Measurements from ENCODE around the gene DNTT.
A peak's percentile ranks its signal among the peaks of the same experiment; 100 is the strongest.

Gene DNTT

DNA sequence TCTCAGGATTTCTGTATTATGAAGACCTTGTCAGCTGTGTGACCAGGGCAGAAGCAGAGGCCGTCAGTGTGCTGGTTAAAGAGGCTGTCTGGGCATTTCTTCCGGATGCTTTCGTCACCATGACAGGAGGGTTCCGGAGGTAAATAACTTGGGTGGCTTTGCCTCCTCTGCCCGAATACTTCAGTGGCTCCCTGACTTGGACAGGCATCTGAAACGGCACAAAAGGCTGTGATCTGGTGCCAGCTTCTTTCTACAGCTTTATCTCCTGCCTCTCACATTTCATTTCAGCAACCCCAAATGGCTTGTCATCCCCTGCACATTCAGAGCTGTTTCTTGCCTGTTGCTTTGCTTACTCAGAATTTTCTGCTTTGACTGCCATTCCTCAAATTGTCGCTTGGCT is 23.2 kb downstream of the DNTT start:
- Histone ChIP-seq H3K4me2 (ENCODE audit: low read depth, low read length, poor library complexity, severe bottlenecking) (no peak overlapping the region), H4K20me1 (ENCODE audit: insufficient read depth, low read length, poor library complexity, severe bottlenecking) (no peaks in the 10 kb centered on the region), H3K9me3 (ENCODE audit: insufficient read depth, low read depth, low read length) (no peaks in the 10 kb centered on the region), H3K27me3 (ENCODE audit: insufficient read depth, low read length, poor library complexity, severe bottlenecking) (no peaks in the 10 kb centered on the region), H3K9me2 (replicated peaks; ENCODE audit: low read depth, low read length) (no peaks in the 10 kb centered on the region), H3K79me2 (ENCODE audit: insufficient read depth, low read length) (no peaks in the 10 kb centered on the region), H3K36me3 (ENCODE audit: insufficient read depth, low read length) (no peaks in the 10 kb centered on the region), H3F3A (ENCODE audit: low read depth) (no peaks in the 10 kb centered on the region), H3K4me1 (ENCODE audit: insufficient read depth, low read length, poor library complexity, severe bottlenecking) (no peaks in the 10 kb centered on the region), H3K9ac (ENCODE audit: low read depth, low read length, poor library complexity, severe bottlenecking) (no peak overlapping the region), H2AFZ (ENCODE audit: low read length) (no peak overlapping the region), H3K4me3 (ENCODE audit: low read length, poor library complexity, severe bottlenecking) (no peak overlapping the region)
- TF ChIP-seq, protein P1, sequence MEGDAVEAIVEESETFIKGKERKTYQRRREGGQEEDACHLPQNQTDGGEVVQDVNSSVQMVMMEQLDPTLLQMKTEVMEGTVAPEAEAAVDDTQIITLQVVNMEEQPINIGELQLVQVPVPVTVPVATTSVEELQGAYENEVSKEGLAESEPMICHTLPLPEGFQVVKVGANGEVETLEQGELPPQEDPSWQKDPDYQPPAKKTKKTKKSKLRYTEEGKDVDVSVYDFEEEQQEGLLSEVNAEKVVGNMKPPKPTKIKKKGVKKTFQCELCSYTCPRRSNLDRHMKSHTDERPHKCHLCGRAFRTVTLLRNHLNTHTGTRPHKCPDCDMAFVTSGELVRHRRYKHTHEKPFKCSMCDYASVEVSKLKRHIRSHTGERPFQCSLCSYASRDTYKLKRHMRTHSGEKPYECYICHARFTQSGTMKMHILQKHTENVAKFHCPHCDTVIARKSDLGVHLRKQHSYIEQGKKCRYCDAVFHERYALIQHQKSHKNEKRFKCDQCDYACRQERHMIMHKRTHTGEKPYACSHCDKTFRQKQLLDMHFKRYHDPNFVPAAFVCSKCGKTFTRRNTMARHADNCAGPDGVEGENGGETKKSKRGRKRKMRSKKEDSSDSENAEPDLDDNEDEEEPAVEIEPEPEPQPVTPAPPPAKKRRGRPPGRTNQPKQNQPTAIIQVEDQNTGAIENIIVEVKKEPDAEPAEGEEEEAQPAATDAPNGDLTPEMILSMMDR (conservative IDR thresholded peaks at IDR 0.05; ENCODE audit: low read length): no peak
- no peak for TF ChIP-seq EZH2phosphoT487 (IDR thresholded peaks at IDR 0.05; ENCODE audit: borderline replicate concordance)

DNA sequence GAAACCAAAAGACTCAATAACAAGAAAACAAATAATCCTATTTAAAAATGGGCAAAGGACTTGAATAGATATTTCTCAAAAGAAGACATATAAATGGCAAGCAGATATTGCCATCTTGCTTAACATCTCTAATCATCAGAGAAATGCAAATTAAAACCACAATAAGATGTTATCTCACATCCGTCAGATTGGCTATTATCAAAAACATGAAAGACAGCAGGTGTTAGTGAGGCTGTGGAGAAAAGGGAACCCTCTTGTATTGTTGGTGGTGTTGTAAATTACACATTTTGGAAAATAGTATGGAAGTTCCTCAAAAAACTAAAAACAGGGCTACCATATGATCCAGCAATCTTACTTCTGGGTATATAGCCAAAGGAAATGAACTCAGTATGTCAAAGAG is 28.9 kb downstream of the DNTT start:
- Histone ChIP-seq H3F3A (ENCODE audit: low read depth) (no peaks in the 10 kb centered on the region), H3K4me1 (ENCODE audit: insufficient read depth, low read length, poor library complexity, severe bottlenecking) (peaks cover 7% of the 10 kb centered on the region), H3K9me3 (ENCODE audit: insufficient read depth, low read depth, low read length) (no peaks in the 10 kb centered on the region), H3K9ac (ENCODE audit: low read depth, low read length, poor library complexity, severe bottlenecking) (no peak overlapping the region), H4K20me1 (ENCODE audit: insufficient read depth, low read length, poor library complexity, severe bottlenecking) (no peaks in the 10 kb centered on the region), H3K4me2 (ENCODE audit: low read depth, low read length, poor library complexity, severe bottlenecking) (no peak overlapping the region), H3K36me3 (ENCODE audit: insufficient read depth, low read length) (no peaks in the 10 kb centered on the region), H3K27me3 (ENCODE audit: insufficient read depth, low read length, poor library complexity, severe bottlenecking) (no peaks in the 10 kb centered on the region), H3K79me2 (ENCODE audit: insufficient read depth, low read length) (no peaks in the 10 kb centered on the region), H2AFZ (ENCODE audit: low read length) (no peak overlapping the region), H3K4me3 (ENCODE audit: low read length, poor library complexity, severe bottlenecking) (no peak overlapping the region), H3K9me2 (replicated peaks; ENCODE audit: low read depth, low read length) (no peaks in the 10 kb centered on the region)
- no peak for TF ChIP-seq EZH2phosphoT487 (IDR thresholded peaks at IDR 0.05; ENCODE audit: borderline replicate concordance)
- TF ChIP-seq, protein P1 (conservative IDR thresholded peaks at IDR 0.05; ENCODE audit: low read length): no peak

DNA sequence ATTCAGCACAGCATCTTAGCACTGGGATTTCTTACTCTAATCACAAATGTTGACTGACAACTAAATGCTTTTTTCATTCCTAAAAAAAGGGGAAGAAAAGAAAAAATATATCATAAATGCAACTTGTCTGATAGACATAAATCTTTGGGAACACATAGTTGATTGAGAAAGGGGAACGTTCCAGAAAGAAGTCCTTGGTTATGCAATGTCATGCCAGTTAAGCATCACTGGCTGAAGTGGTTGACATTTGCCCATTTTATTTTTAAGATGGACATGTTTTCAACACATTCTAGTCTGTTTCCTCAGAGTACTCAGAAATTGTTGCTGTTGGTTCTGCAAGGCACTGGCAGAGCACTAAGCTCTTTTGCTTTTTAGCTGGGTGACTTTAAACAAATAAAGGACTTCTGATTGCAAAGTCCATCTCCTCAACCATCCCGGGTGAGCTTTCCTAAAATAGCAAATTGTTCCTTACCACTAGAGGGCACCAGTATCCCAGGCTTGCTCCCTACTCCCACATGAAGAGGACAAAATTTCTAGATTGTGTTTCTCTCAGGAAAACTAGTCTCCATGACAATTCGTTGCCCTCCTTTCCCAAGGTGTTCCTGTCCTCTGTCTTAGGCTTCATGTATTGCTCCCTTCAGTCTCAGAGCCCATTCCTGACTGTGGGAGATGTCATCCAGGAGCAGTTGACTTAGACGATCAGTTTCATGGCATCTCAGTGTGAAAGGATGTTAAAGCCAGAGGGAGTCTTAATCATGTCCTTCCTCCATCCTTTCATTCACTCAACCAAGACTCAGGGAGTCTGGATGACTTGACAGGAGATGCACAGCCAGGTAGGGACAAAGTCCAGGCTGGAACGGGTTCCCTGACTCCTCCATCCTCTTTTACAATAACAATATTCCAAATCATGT is 30.6 kb downstream of the DNTT start:
- no peaks in the 10 kb centered on the region for H3K9me3 ChIP-seq (ENCODE audit: insufficient read depth, low read depth, low read length)
- H3K9me2 ChIP-seq (replicated peaks; ENCODE audit: low read depth, low read length): no peaks in the 10 kb centered on the region
- no peaks in the 10 kb centered on the region for H3K27me3 ChIP-seq (ENCODE audit: insufficient read depth, low read length, poor library complexity, severe bottlenecking)
- no peak overlapping the region for H3K9ac ChIP-seq (ENCODE audit: low read depth, low read length, poor library complexity, severe bottlenecking)
- H3K4me3 ChIP-seq (ENCODE audit: low read length, poor library complexity, severe bottlenecking): no peak overlapping the region
- no peaks in the 10 kb centered on the region for H3K79me2 ChIP-seq (ENCODE audit: insufficient read depth, low read length)
- no peaks in the 10 kb centered on the region for H3K36me3 ChIP-seq (ENCODE audit: insufficient read depth, low read length)
- no peak overlapping the region for H2AFZ ChIP-seq (ENCODE audit: low read length)
- H3F3A ChIP-seq (ENCODE audit: low read depth): no peaks in the 10 kb centered on the region
- H3K4me1 ChIP-seq (ENCODE audit: insufficient read depth, low read length, poor library complexity, severe bottlenecking): peaks cover 7% of the 10 kb centered on the region
- TF ChIP-seq, protein P1 (conservative IDR thresholded peaks at IDR 0.05; ENCODE audit: low read length): peak; percentile 87
- no peak for TF ChIP-seq EZH2phosphoT487 (IDR thresholded peaks at IDR 0.05; ENCODE audit: borderline replicate concordance)
- no peaks in the 10 kb centered on the region for H4K20me1 ChIP-seq (ENCODE audit: insufficient read depth, low read length, poor library complexity, severe bottlenecking)
- no peak overlapping the region for H3K4me2 ChIP-seq (ENCODE audit: low read depth, low read length, poor library complexity, severe bottlenecking)
